Parathyroid adenoma (tissue), 2 donors: ENCODE data around the gene FGF11.

Experiments
- H2AFZ ChIP-seq: fragments of 300-600 bp; sonication (generic); one replicate; pipeline ENCODE4 v1.7.0; 2017; ENCODE audit warnings: antibody characterized with exemption, mild to moderate bottlenecking
- H3K27ac ChIP-seq: fragments of 300-600 bp; sonication (generic); one replicate; pipeline ENCODE4 v1.7.0; 2017
- H3K27me3 ChIP-seq: fragments of 300-600 bp; sonication (generic); one replicate; pipeline ENCODE4 v1.7.0; 2017; ENCODE audit warnings: low read length; ENCODE audit not compliant: control insufficient read depth, insufficient read depth
- H3K36me3 ChIP-seq: fragments of 300-600 bp; sonication (generic); one replicate; pipeline ENCODE4 v1.7.0; 2017; ENCODE audit warnings: low read length; ENCODE audit not compliant: control insufficient read depth, insufficient read depth
- H3K4me1 ChIP-seq: fragments of 300-600 bp; sonication (generic); one replicate; pipeline ENCODE4 v1.7.0; 2017; ENCODE audit warnings: control low read depth
- H3K4me2 ChIP-seq: fragments of 300-600 bp; sonication (generic); one replicate; pipeline ENCODE4 v1.7.0; 2017; ENCODE audit warnings: low read length
- H3K4me3 ChIP-seq: fragments of 300-600 bp; sonication (generic); one replicate; pipeline ENCODE4 v1.7.0; 2017; ENCODE audit warnings: low read depth, low read length
- H3K79me2 ChIP-seq: fragments of 300-600 bp; sonication (generic); one replicate; pipeline ENCODE4 v1.7.0; 2017; ENCODE audit warnings: control low read depth
- H3K9ac ChIP-seq: fragments of 300-600 bp; sonication (generic); one replicate; pipeline ENCODE4 v1.7.0; 2017; ENCODE audit warnings: mild to moderate bottlenecking
- H3K9me3 ChIP-seq: fragments of 300-600 bp; sonication (generic); one replicate; pipeline ENCODE4 v1.7.0; 2017; ENCODE audit warnings: low read length; ENCODE audit not compliant: control insufficient read depth
- TF ChIP-seq, protein P1 (sequence below): fragments of 300-600 bp; sonication (generic); IDR thresholded peaks from one replicate; pipeline ENCODE4 v1.7.0; 2017; ENCODE audit warnings: antibody characterized with exemption, mild to moderate bottlenecking
- donor health status: primary hyperparathyroidism.

FGF11 gene

DNA sequence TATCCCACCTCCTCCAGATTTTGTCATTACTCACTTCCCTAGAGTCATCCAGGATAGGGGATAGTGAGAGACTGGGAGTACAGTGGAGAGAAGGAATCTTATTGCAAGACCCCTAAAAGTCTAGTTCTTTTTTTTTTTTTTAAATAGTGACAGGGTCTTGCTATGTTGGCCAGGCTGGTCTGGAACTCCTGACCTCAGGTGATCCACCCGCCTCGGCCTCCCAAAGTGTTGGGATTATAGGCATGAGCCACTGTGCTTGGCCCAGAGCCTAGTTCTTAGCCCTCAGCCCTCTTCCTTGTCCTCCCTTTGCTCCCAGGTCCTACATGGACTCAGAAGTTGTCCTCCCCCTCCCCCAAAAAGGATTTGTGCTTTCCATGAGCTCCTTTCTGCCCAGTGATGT, 2.8 kb downstream of the FGF11 start:
- Histone ChIP-seq H3K27me3 (no peaks in the 10 kb centered on the region), H3K36me3 (no peaks in the 10 kb centered on the region), H3K9me3 (no peaks in the 10 kb centered on the region), H2AFZ (no peak overlapping the region), H3K27ac (no peak overlapping the region), H3K79me2 (no peaks in the 10 kb centered on the region), H3K4me1 (peaks cover 12% of the 10 kb centered on the region), H3K4me2 (no peak overlapping the region), H3K4me3 (no peak overlapping the region), H3K9ac (no peak overlapping the region)
- TF ChIP-seq, protein P1, sequence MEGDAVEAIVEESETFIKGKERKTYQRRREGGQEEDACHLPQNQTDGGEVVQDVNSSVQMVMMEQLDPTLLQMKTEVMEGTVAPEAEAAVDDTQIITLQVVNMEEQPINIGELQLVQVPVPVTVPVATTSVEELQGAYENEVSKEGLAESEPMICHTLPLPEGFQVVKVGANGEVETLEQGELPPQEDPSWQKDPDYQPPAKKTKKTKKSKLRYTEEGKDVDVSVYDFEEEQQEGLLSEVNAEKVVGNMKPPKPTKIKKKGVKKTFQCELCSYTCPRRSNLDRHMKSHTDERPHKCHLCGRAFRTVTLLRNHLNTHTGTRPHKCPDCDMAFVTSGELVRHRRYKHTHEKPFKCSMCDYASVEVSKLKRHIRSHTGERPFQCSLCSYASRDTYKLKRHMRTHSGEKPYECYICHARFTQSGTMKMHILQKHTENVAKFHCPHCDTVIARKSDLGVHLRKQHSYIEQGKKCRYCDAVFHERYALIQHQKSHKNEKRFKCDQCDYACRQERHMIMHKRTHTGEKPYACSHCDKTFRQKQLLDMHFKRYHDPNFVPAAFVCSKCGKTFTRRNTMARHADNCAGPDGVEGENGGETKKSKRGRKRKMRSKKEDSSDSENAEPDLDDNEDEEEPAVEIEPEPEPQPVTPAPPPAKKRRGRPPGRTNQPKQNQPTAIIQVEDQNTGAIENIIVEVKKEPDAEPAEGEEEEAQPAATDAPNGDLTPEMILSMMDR: no peak

DNA sequence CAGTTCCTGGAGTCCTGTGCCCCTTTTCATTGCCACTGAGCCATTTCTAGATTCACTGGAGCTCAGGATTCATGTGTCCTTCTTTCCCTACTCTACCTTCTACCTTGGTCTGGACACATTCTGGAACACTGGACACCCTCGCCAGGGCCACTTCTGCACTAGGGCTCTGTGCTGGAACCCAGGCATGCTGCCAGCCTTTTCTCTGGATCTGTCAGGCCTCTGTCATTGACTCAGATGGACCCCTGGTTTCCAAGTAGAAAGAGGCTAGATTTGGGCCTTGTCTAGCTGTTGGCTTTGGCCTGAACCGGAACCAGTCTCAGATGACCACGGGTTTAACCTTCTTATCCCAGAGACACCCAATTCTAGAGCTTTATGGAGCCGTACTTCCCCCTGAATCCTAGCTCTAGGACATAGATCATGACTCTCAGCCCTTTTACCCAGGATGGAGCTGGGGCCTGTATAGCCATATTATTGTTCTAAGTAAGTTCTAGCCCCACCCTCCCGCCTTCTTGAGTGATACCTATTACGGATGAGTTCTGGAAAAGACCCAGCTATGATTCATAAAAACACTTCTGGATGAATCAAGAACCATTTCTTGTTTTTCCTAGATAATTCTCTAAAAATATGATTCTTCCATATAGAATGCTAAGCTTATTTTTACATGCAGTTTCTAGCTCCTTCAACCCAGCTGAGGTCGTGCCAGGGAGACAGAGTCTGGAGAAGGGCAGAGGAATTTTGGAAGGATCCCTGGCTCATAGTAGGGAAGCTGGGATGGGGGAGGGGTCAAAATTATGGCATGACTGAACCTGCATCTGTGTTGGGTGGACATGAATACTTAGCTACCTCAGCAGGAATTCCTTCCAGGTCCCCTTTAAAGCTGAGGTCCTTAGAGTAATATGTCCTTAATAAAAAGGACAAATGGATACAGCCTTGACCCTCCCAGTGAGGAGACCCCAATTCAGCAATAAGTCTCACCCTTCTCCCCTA, 4.5 kb downstream of the FGF11 start:
- peak overlapping the region; percentile 92 for H3K4me2 ChIP-seq
- H3K27ac ChIP-seq: no peak overlapping the region
- H2AFZ ChIP-seq: no peak overlapping the region
- no peaks in the 10 kb centered on the region for H3K9me3 ChIP-seq
- no peaks in the 10 kb centered on the region for H3K36me3 ChIP-seq
- H3K27me3 ChIP-seq: no peaks in the 10 kb centered on the region
- peaks cover 12% of the 10 kb centered on the region for H3K4me1 ChIP-seq
- no peaks in the 10 kb centered on the region for H3K79me2 ChIP-seq
- H3K4me3 ChIP-seq: peak overlapping the region; percentile 78
- TF ChIP-seq, protein P1: no peak
- H3K9ac ChIP-seq: no peak overlapping the region

DNA sequence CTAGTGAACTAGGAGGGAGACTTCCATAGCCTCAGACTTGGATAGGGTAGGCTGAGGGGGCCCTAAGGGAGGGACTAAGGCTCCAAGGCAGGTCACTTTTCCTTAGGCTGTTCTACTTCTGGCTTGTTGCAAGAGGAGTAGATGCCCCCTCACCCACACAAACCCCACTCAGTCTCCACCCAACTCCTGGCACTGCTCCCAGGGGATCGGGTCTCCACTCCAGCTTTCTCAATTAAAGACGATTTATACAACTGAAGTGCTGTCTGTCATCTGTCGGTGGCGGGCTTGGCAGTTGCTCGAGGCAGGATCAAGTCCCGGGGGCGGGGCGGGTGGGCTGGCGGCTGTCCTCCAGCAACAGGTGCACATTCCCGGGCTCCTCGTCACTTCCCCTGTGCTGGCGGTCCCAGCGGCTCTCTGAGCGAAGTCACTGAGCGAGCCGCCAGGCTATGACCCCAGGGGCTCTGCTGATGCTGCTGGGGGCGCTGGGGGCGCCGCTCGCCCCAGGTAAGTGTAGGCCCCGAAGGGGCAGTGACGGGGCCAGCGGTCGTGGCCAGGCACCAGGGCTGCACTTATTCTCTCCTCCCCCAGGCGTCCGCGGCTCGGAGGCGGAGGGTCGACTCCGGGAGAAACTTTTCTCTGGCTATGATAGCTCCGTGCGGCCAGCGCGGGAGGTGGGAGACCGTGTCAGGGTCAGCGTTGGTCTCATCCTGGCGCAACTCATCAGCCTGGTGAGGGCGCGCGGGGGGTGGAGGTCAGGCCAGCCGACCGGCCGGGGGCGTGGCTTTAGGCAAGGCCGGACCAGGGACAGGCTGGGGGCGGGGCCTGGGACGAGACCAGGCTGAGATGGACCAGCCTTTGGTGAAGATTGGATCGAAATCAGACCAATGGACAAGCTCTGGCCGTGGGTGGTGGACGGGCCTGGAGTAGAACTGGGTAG, 5.6 kb downstream of the FGF11 start, which contains the start of gene CHRNB1:
CHRNB1 (plus strand) TSS at position 380 of the 937 bp plus-strand sequence; CDS start at position 447, 67 bp downstream.
- TF ChIP-seq, protein P1: peak; percentile 17
- Histone ChIP-seq H3K4me2 (peak within 1 kb of the TSS; percentile 92), H2AFZ (peak within 1 kb of the TSS; percentile 87), H3K27me3 (no peaks in the 10 kb centered on the region), H3K4me1 (peaks cover 12% of the 10 kb centered on the region), H3K36me3 (no peaks in the 10 kb centered on the region), H3K79me2 (no peaks in the 10 kb centered on the region), H3K27ac (peak within 1 kb of the TSS; percentile 3), H3K9me3 (no peaks in the 10 kb centered on the region), H3K4me3 (peak within 1 kb of the TSS; percentile 78), H3K9ac (no peak within 1 kb of the TSS)

DNA sequence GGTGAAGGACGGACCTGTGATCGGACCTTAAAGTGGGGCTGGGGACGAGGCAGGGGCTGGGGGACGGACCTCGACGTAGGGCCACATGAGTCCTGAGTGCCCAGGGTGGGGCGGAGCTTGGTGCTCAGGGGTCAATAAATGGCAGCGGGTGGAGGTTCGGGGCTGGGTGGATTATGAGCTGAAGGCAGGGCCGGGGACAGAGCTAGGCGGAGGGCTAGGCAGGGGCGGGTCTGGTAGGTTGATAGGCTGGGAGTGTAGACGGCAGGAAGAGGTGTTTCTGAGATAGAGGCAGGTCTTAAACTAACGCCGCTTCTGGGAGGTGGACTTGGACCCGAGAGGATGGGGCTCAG, 6.3 kb downstream of the FGF11 start:
- H3K4me3 ChIP-seq: peak overlapping the region; percentile 78
- peak overlapping the region; percentile 3 for H3K27ac ChIP-seq
- no peaks in the 10 kb centered on the region for H3K36me3 ChIP-seq
- H3K4me2 ChIP-seq: peak overlapping the region; percentile 92
- H3K27me3 ChIP-seq: no peaks in the 10 kb centered on the region
- H3K4me1 ChIP-seq: peaks cover 15% of the 10 kb centered on the region
- no peaks in the 10 kb centered on the region for H3K79me2 ChIP-seq
- TF ChIP-seq, protein P1: no peak
- H2AFZ ChIP-seq: peak overlapping the region; percentile 87
- no peaks in the 10 kb centered on the region for H3K9me3 ChIP-seq
- no peak overlapping the region for H3K9ac ChIP-seq
